Trophoblast cell (in vitro differentiated cells and primary cell): Measurements from ENCODE around the gene RECQL.

Source experiments
- DNase-seq, 2 donors: peaks; one replicate each; pipeline ENCODE4 v3.0.0-alpha.2; 2016
- H2AFZ ChIP-seq: 2 replicates; pipeline ENCODE4 v1.6.1; 2013; ENCODE audit warnings: low read length, moderate library complexity, mild to moderate bottlenecking; ENCODE audit not compliant: insufficient read depth, poor library complexity
- H2AK5ac ChIP-seq: 2 replicates; pipeline ENCODE4 v1.6.1; 2013; ENCODE audit warnings: mild to moderate bottlenecking, low read length
- H2BK120ac ChIP-seq: 2 replicates; pipeline ENCODE4 v1.6.1; 2013; ENCODE audit warnings: low read length, mild to moderate bottlenecking, moderate library complexity; ENCODE audit not compliant: insufficient read depth, poor library complexity
- H2BK12ac ChIP-seq: 2 replicates; pipeline ENCODE4 v1.6.1; 2013; ENCODE audit warnings: mild to moderate bottlenecking, low read length, moderate library complexity
- H2BK5ac ChIP-seq: 2 replicates; pipeline ENCODE4 v1.6.1; 2013; ENCODE audit warnings: low read length, low read depth, moderate library complexity, mild to moderate bottlenecking; ENCODE audit not compliant: poor library complexity
- H3K14ac ChIP-seq: 2 replicates; pipeline ENCODE4 v1.6.1; 2013; ENCODE audit warnings: mild to moderate bottlenecking, low read length
- H3K18ac ChIP-seq: 2 replicates; pipeline ENCODE4 v1.6.1; 2013; ENCODE audit warnings: mild to moderate bottlenecking, low read length
- H3K23ac ChIP-seq: 2 replicates; pipeline ENCODE4 v1.6.1; 2013; ENCODE audit warnings: low read length
- H3K27ac ChIP-seq: 2 replicates; pipeline ENCODE4 v1.5.1; 2013; ENCODE audit warnings: low read depth, mild to moderate bottlenecking, inconsistent platforms, low read length, moderate library complexity
- H3K27me3 ChIP-seq: 2 replicates; pipeline ENCODE4 v1.6.1; 2013; ENCODE audit warnings: inconsistent platforms, mild to moderate bottlenecking, low read length, moderate library complexity; ENCODE audit not compliant: insufficient read depth
- H3K36me3 ChIP-seq, 2 experiments: 1 replicate in 1 of 2; 2 replicates in 1 of 2; pipeline ENCODE4 v1.6.1; 2013; ENCODE audit warnings: low read length in 2 of 2, mild to moderate bottlenecking in 2 of 2, moderate library complexity in 1 of 2; ENCODE audit not compliant: insufficient read depth in 2 of 2, control insufficient read depth in 1 of 2
- H3K4ac ChIP-seq: 2 replicates; pipeline ENCODE4 v1.6.1; 2013; ENCODE audit warnings: low read depth, mild to moderate bottlenecking, low read length, moderate library complexity
- H3K4me1 ChIP-seq, 2 experiments: 1 replicate in 1 of 2; 2 replicates in 1 of 2; pipeline ENCODE4 v1.6.1; 2013; ENCODE audit warnings: low read length in 2 of 2, mild to moderate bottlenecking in 2 of 2, moderate library complexity in 1 of 2; ENCODE audit not compliant: insufficient read depth in 2 of 2, control insufficient read depth in 1 of 2
- H3K4me2 ChIP-seq: 2 replicates; pipeline ENCODE4 v1.6.1; 2013; ENCODE audit warnings: inconsistent platforms, mild to moderate bottlenecking, low read length, moderate library complexity
- H3K4me3 ChIP-seq: 2 replicates; pipeline ENCODE4 v1.5.1; 2013; ENCODE audit warnings: mild to moderate bottlenecking, low read depth, low read length, inconsistent platforms
- H3K79me1 ChIP-seq: one replicate; pipeline ENCODE4 v1.6.1; 2013; ENCODE audit warnings: low read length
- H3K79me2 ChIP-seq: 2 replicates; pipeline ENCODE4 v1.6.1; 2013; ENCODE audit warnings: low read length, mild to moderate bottlenecking; ENCODE audit not compliant: control insufficient read depth, insufficient read depth, poor library complexity
- H3K9ac ChIP-seq: 2 replicates; pipeline ENCODE4 v1.6.1; 2013; ENCODE audit warnings: mild to moderate bottlenecking, low read length
- H3K9me3 ChIP-seq: 2 replicates; pipeline ENCODE4 v1.6.1; 2013; ENCODE audit warnings: low read depth, mild to moderate bottlenecking, control low read depth, inconsistent platforms, low read length; ENCODE audit not compliant: insufficient read depth
- H4K12ac ChIP-seq: 2 replicates; pipeline ENCODE4 v1.6.1; 2013; ENCODE audit warnings: low read depth, mild to moderate bottlenecking, low read length, moderate library complexity
- H4K8ac ChIP-seq: 2 replicates; pipeline ENCODE4 v1.6.1; 2013; ENCODE audit warnings: low read depth, mild to moderate bottlenecking, low read length, moderate library complexity
- H4K91ac ChIP-seq: one replicate; pipeline ENCODE4 v1.6.1; 2013; ENCODE audit warnings: low read depth, mild to moderate bottlenecking, low read length, moderate library complexity
- WGBS: extraction: QIAGEN DNeasy Blood & Tissue Kit; methylation state at CpG from one replicate; pipeline ENCODE4 v1.1.7; 2013; ENCODE audit warnings: missing lambda C conversion rate; ENCODE audit not compliant: insufficient read length, insufficient coverage; ENCODE audit errors: extremely low coverage; 5-methylcytosine and 5-hydroxymethylcytosine counted together

Gene RECQL

DNA sequence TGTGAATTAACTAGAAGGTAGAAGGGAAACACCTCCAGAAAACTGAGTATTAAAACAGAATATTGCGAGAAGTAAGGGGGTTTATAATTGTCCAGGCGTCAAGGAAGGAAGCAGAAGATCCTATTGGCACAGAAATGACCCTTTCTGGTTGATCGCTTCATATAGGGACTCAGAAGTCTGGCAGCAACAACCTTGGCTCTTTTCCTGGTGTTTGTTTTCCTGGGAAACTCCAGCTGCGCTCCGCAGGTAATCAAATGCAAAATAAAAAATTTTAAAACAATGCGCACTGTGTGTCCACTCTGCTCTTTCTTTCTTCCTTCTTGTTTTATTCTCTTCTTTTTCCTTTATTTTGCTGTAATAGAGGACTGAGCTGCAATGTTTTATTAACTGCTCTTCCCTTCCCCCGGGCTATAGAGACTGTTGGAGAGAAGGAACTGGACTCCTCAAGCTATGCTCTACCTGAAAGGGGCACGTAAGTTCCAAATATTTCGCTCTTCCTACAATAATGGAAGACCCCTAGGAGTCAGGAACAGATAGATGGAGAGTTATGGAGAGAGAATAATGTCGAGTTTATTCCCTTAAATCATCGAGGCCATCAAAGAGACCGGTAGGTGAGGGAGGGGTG, 25.4 kb upstream of the RECQL start:
- no peak overlapping the region for H2AFZ ChIP-seq
- H3K14ac ChIP-seq = no peak overlapping the region
- H2BK120ac ChIP-seq = no peak overlapping the region
- no peak overlapping the region for H3K4ac ChIP-seq
- H3K18ac ChIP-seq = no peak overlapping the region
- no peak overlapping the region for H4K8ac ChIP-seq
- DNase-seq = no peak
- H4K91ac ChIP-seq = no peak overlapping the region
- no peak overlapping the region for H4K12ac ChIP-seq
- WGBS = no CpG with 5 or more reads among the region's 12 CpGs
- H3K4me1 ChIP-seq = peaks cover 0 to 2% of the 10 kb centered on the region in 2 experiments
- H3K79me1 ChIP-seq = no peaks in the 10 kb centered on the region
- H3K27ac ChIP-seq = no peak overlapping the region
- H3K79me2 ChIP-seq = no peaks in the 10 kb centered on the region
- peaks cover 6% of the 10 kb centered on the region for H3K27me3 ChIP-seq
- H2BK12ac ChIP-seq = no peak overlapping the region
- no peak overlapping the region for H3K4me3 ChIP-seq
- H3K9me3 ChIP-seq = peaks cover 2% of the 10 kb centered on the region
- no peak overlapping the region for H3K23ac ChIP-seq
- no peak overlapping the region for H2AK5ac ChIP-seq
- H3K4me2 ChIP-seq = peak overlapping the region; percentile 99
- no peak overlapping the region for H2BK5ac ChIP-seq
- H3K9ac ChIP-seq = no peak overlapping the region
- H3K36me3 ChIP-seq = peaks cover 0 to 1% of the 10 kb centered on the region in 2 experiments

DNA sequence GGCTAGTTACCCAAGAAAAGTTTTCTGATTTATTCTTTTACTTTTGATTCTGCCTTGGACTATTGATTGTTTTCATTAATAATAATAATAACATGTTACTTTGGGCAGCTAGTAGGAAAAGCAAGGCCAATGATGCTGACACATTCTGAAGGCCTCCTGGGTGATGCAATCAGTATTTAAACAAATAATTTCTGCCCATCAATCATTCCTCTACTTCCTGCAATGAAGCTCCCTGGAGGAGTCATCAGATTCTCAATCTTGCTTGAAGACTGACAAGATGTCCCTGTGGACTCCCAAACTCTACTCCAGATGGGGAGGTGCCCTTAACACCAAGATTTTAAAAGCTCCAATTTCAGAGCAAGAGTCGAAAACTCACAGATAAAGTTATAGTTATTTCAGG, 24.6 kb upstream of the RECQL start, which contains the start of gene SPX:
Gene SPX (plus strand): TSS at position 244 of the 400 bp plus-strand sequence. CDS start 177 bp downstream, outside the sequence.
- Histone ChIP-seq H3K4ac (no peak within 1 kb of the TSS), H3K27me3 (peaks cover 6% of the 10 kb centered on the region), H3K36me3 (peaks cover 0 to 1% of the 10 kb centered on the region in 2 experiments), H3K4me2 (peak within 1 kb of the TSS; percentile 99), H3K79me2 (no peaks in the 10 kb centered on the region), H3K79me1 (no peaks in the 10 kb centered on the region), H3K18ac (no peak within 1 kb of the TSS), H2BK12ac (no peak within 1 kb of the TSS), H3K27ac (no peak within 1 kb of the TSS), H3K9ac (no peak within 1 kb of the TSS), H2AK5ac (no peak within 1 kb of the TSS), H3K14ac (no peak within 1 kb of the TSS), H2AFZ (no peak within 1 kb of the TSS), H3K23ac (no peak within 1 kb of the TSS), H3K4me3 (no peak within 1 kb of the TSS), H4K12ac (no peak within 1 kb of the TSS), H2BK5ac (no peak within 1 kb of the TSS), H4K91ac (no peak within 1 kb of the TSS), H3K4me1 (peaks cover 0 to 2% of the 10 kb centered on the region in 2 experiments), H4K8ac (no peak within 1 kb of the TSS), H3K9me3 (peaks cover 2% of the 10 kb centered on the region), H2BK120ac (no peak within 1 kb of the TSS)
- no peak for DNase-seq
- no CpG with 5 or more reads among the region's 1 CpG for WGBS

DNA sequence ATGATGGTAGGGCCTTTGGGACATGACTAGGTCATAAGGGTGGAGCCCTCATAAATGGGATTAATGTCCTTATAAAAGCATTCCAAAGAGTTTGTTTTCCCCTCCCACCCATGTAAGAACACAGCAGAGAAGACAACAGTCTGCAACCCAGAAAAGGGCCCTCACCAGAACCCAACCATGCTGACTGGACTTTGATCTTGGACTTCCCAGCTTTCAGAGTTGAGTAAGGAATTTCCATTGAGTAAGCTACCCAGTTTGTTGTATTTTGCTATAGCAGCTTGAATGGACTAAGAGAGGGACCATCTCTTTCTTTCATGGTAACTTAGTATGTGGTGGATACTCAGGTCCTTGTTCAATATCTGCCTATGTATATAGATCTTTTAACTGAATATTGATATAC, 21.7 kb upstream of the RECQL start:
- no peak overlapping the region for H4K12ac ChIP-seq
- H3K4me2 ChIP-seq = no peak overlapping the region
- no peak overlapping the region for H3K9ac ChIP-seq
- H3K79me1 ChIP-seq = no peaks in the 10 kb centered on the region
- no peak overlapping the region for H4K8ac ChIP-seq
- no peaks in the 10 kb centered on the region for H3K79me2 ChIP-seq
- DNase-seq = no peak
- H3K4me3 ChIP-seq = no peak overlapping the region
- H2AK5ac ChIP-seq = no peak overlapping the region
- no peak overlapping the region for H2AFZ ChIP-seq
- no peak overlapping the region for H4K91ac ChIP-seq
- H3K27me3 ChIP-seq = peaks cover 6% of the 10 kb centered on the region
- no peak overlapping the region for H2BK5ac ChIP-seq
- H3K14ac ChIP-seq = no peak overlapping the region
- no peak overlapping the region for H3K4ac ChIP-seq
- H3K4me1 ChIP-seq = peaks cover 0 to 2% of the 10 kb centered on the region in 2 experiments
- H3K27ac ChIP-seq = no peak overlapping the region
- no peak overlapping the region for H2BK12ac ChIP-seq
- H2BK120ac ChIP-seq = no peak overlapping the region
- no peak overlapping the region for H3K18ac ChIP-seq
- no peak overlapping the region for H3K23ac ChIP-seq
- peaks cover 2% of the 10 kb centered on the region for H3K9me3 ChIP-seq
- H3K36me3 ChIP-seq = peaks cover 0 to 1% of the 10 kb centered on the region in 2 experiments

DNA sequence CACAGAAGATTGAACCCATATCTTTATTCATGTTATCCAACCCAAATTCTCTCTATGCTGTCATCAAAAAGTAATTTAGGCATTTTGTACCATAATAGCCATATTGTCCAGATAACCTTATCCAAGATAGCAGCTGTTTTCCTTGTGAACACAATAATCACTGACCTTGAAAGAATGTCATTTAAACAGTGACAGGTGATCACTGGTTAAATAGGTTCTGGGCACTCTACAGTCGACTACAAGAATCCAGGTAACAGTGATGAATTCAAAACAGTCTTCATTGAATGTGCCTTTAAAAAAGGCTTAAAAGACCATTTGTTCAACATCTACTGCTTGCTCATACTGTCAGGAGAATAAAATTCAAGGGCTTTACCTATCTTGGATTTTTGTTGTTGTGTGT, 20.1 kb upstream of the RECQL start:
- Histone ChIP-seq H2BK5ac (no peak overlapping the region), H4K91ac (no peak overlapping the region), H3K4me3 (no peak overlapping the region), H3K4me1 (no peaks in the 10 kb centered on the region), H2AK5ac (no peak overlapping the region), H4K12ac (no peak overlapping the region), H3K79me2 (no peaks in the 10 kb centered on the region), H3K18ac (no peak overlapping the region), H3K23ac (no peak overlapping the region), H2AFZ (no peak overlapping the region), H3K27me3 (no peaks in the 10 kb centered on the region), H3K4ac (no peak overlapping the region), H3K4me2 (no peak overlapping the region), H2BK12ac (no peak overlapping the region), H2BK120ac (no peak overlapping the region), H3K79me1 (no peaks in the 10 kb centered on the region), H4K8ac (no peak overlapping the region), H3K36me3 (peaks cover 0 to 1% of the 10 kb centered on the region in 2 experiments), H3K27ac (no peak overlapping the region), H3K9ac (no peak overlapping the region), H3K14ac (no peak overlapping the region), H3K9me3 (no peaks in the 10 kb centered on the region)
- WGBS = no CpG with 5 or more reads among the region's 1 CpG
- no peak for DNase-seq
